Activated T-cell treated with anti-CD3 and anti-CD28 coated beads for 4 hours (primary cell): Measurements from ENCODE around the gene SAMD9.
"Not testable (repeated sequence)": the region's sequence is repeated elsewhere in the genome, so short reads cannot be mapped to it uniquely, and the experiment has no call there.

ENCODE experiments used
- DNase-seq: peaks from one replicate; pipeline ENCODE4 v3.0.0-alpha.2; 2020

SAMD9 gene

GRCh38 chr7:93119191-93119905 lies 1.6 kb upstream of the SAMD9 start:
- no peak for DNase-seq

- no peak for DNase-seq
Observed at GRCh38 chr7:93117327-93117726, 452 bp downstream of the SAMD9 start.

GRCh38 chr7:93115796-93116195 lies 2.0 kb downstream of the SAMD9 start:
- no peak for DNase-seq

- DNase-seq, result no peak
Observed at GRCh38 chr7:93108003-93108402, 9.8 kb downstream of the SAMD9 start.

GRCh38 chr7:93097388-93097787 lies 20.4 kb downstream of the SAMD9 start:
- DNase-seq, result no peak

GRCh38 chr7:93092757-93093370 lies 24.9 kb downstream of the SAMD9 start:
- no peak for DNase-seq

- DNase-seq, result not testable (repeated sequence)
Observed at GRCh38 chr7:93073357-93073756, 44.4 kb downstream of the SAMD9 start.

DNA sequence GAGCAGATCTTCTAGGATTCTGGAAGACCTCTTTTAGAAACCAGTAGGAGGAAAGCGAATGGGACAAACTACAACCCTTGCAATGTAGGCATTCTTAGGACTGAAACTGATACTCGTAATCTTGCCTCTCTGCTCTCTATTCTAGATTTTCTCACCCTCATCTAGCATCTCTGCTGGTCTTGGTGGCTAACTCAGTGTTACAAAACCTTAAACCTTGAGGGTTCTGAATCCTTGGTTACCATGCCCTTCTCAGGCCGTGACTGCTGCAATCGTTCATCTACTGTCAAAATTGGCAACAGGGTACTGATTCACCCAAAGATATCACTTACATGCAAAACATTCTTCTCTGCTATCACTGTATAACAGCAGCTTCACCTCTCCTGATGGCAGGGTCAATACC lies 55.2 kb downstream of the SAMD9 start:
- no peak for DNase-seq

DNA sequence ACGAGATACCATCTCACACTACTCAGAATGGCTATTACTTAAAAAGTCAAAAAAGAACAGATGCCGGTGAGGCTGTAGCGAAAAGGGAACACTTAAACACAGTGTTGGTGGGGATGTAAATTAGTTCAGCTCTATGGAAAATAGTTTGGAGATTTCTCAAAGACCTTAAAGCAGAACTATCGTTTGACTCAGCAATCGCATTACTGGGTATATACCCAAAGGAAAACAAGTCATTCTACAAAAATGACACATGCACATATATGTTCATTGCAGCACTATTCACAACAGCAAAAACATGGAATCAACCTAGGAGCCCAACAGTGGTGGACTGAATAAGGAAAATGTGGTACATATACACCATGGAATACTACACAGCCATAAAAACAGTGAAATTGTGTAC lies 56.9 kb downstream of the SAMD9 start:
- DNase-seq, result no peak

DNA sequence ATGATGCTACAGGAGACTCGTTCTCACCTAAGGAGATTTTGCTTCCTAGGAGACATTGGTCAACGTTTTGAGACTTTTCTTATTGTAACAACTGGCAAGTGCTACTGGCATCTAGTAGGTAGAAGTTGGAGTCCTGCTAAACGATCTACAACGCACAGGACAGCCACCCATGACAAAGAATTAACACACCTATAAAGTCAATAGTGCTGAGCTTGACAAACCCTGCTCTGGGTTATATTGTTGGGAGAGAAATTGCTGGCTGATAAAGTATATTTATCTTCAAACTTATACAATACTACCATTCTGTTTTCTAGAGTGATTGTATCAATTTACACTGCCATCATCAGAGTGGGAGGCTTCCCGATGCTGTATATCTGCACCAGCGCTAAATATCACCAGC lies 57.8 kb downstream of the SAMD9 start:
- no peak for DNase-seq

DNA sequence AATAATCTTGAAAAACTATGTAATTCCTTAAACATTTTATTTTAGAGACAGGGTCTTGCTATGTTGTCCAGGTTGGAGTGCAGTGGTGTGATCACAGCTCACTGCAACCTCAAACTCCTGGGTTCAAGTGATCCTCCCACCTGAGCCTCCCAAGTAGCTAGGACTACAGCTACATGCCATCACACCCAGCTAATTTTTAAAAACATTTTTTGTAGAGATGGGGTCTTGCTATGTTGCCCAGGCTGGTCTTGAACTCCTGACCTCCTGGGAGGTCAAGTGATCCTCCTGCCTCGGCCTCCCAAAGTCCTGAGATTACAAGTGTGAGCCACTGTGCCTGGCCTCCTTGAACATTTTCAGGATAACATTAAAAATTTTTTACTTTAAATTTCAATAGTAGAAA lies 61.2 kb downstream of the SAMD9 start:
- not testable (repeated sequence) for DNase-seq

DNA sequence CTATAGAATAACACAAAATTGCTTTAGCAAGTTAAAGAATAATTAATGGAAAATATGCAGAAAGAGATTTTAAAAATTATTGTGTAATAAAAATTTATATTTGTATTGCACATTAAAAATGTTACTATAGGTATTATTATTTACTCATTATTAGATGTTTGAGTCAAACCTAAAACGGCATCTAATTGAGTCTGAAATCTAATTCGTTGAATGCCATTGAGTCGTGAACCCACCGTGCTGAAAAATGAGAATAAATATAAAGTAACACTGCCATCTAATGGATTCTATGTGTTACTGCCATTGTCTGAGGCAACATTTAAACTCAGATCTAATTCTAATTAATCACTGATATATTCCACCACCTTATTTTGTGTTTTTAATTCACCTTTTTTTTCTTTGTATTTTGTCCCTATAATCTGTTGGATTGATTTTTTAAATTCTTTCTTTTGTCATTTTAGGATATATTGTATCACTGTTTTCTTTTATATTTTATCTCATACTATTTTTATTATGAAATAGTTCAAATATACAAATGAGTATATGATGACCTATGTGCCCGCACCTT lies 62.2 kb downstream of the SAMD9 start:
- no peak for DNase-seq

GRCh38 chr7:93054975-93055374 lies 62.8 kb downstream of the SAMD9 start:
- no peak for DNase-seq

DNA sequence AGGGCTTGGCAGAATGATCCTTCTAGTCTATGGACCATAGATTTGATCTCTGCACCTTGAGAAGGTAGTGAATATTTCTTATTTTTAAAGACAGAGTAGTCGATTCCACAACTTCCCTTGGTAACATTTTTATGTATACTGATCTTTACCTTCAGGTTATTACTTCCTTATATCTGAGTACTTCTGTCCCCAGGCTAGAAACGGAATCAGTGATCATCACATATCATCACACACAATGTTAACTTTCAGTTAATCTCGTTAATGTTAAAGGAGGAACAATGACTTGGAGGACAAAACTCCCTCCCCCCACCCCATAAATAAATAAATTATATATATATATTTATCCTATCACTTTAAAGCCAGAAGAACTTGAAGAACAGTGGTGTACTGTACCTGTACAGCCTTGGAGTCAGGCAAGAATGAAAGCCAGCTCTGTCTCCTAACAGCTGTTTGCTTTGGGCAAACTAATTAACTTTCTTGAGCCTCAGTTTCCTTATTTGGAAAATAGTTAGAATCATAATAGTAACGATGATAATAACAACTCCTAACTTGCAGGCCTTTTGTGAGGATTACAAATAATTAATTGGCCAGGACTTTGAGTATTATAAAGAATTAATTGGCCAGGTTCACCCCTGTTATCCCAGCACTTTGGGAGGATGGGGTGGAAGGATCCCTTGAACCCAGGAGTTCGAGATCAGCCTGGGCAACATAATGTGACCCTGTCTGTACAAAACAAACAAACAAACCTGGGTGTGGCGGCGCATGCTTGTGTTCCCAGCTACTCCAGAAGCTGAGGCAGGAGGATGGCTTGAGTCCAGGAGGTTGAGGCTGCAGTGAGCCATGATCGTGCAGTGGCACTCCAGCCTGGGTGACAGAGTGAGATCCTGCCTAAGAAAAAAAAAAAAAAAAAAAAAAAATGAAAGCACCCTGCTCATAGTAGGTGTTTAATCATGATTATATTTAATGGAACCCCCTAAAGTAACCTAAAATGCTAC lies 63.5 kb downstream of the SAMD9 start:
- DNase-seq, result no peak

DNA sequence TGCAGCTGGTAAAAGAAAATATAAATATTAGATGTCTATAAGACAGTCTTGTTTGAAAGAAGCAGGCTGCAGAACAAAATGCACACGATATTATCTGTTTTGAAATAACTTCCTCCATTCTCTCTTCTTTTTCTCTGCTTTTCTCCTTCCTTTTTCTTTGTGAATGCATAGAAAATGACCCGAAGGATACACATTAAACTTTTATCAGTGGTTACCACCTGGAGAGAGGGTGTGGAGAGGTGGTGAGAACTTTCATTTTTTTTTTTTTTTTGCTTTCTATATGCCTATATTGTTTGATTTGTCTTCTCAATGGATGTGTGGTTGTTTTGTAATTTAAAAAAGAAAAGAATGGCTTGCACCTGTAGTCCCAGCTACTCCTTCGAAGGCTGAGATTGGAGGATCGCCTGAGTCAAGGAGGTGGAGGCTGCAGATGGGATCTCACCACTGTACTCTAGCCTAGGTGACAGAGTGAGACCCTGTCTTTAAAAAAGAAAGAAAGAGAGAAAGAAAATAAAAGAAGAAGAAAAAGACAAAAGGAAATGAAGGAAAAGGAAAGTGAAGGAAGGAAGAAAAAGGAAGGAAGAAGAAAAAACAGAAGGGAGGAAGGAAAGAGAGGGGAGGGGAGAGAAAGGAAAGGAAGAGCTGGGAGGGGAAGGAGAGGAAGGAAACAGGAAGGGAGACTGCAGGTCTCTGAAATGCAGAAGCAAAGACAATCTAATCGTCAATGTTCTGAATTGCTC lies 64.4 kb downstream of the SAMD9 start:
- no peak for DNase-seq

GRCh38 chr7:93051660-93052059 lies 66.1 kb downstream of the SAMD9 start:
- DNase-seq, result no peak
